ENCODE results near the gene RGSL1. TPM values are rescaled to one million over a fixed set of nuclear protein-coding genes. Genes with fewer than 3 reads are reported as not detected.

The RGSL1 gene
- total RNA-seq, 1 experiment from 2014 or later, result not detected

- H3K9me3 ChIP-seq (ENCODE audit: control insufficient read depth, insufficient read depth, low read depth, low read length), result no peaks in the 10 kb centered on the region
- H3K4me1 ChIP-seq (ENCODE audit: control insufficient read depth, insufficient read depth, low read length), result no peaks in the 10 kb centered on the region
- DNase-seq (ENCODE audit: low read depth, low spot score) (no peak), ATAC-seq (no peak)
- H3K36me3 ChIP-seq (ENCODE audit: control insufficient read depth, insufficient read depth, low read length), result no peaks in the 10 kb centered on the region
- no TSS peak for BruUV-seq (replicated peaks)
- H3K4me3 ChIP-seq (ENCODE audit: low read depth in 2 of 2, low read length in 2 of 2), result no peak overlapping the region
- ChIA-PET CTCF (no interaction called here), POLR2A (no interaction called here)
- intact Hi-C loops (cut with micrococcal nuclease; ENCODE audit: unreplicated experiment) (no loop called here), in situ Hi-C loops (cut with HindIII; ENCODE audit: low pct_unique_long_range_greater_than_20kb, low sequenced_read_pairs) (no loop called here)
- no peaks in the 10 kb centered on the region for H3K27me3 ChIP-seq (ENCODE audit: control insufficient read depth, insufficient read depth, low read length)
- TF ChIP-seq SIN3A (IDR thresholded peaks at IDR 0.05; ENCODE audit: borderline replicate concordance, insufficient read depth, low read depth, low read length) (no peak), TCF7L2 (IDR thresholded peaks at IDR 0.05; ENCODE audit: low read depth, low read length) (no peak), POLR2AphosphoS5 (IDR thresholded peaks at IDR 0.05; ENCODE audit: low read depth, low read length) (no peak)
- TF ChIP-seq, protein P1, sequence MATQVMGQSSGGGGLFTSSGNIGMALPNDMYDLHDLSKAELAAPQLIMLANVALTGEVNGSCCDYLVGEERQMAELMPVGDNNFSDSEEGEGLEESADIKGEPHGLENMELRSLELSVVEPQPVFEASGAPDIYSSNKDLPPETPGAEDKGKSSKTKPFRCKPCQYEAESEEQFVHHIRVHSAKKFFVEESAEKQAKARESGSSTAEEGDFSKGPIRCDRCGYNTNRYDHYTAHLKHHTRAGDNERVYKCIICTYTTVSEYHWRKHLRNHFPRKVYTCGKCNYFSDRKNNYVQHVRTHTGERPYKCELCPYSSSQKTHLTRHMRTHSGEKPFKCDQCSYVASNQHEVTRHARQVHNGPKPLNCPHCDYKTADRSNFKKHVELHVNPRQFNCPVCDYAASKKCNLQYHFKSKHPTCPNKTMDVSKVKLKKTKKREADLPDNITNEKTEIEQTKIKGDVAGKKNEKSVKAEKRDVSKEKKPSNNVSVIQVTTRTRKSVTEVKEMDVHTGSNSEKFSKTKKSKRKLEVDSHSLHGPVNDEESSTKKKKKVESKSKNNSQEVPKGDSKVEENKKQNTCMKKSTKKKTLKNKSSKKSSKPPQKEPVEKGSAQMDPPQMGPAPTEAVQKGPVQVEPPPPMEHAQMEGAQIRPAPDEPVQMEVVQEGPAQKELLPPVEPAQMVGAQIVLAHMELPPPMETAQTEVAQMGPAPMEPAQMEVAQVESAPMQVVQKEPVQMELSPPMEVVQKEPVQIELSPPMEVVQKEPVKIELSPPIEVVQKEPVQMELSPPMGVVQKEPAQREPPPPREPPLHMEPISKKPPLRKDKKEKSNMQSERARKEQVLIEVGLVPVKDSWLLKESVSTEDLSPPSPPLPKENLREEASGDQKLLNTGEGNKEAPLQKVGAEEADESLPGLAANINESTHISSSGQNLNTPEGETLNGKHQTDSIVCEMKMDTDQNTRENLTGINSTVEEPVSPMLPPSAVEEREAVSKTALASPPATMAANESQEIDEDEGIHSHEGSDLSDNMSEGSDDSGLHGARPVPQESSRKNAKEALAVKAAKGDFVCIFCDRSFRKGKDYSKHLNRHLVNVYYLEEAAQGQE (IDR thresholded peaks at IDR 0.05; ENCODE audit: insufficient read depth in 1 of 2, low read depth in 2 of 2, low read length in 1 of 2), result no peak
- TF ChIP-seq, protein P2, sequence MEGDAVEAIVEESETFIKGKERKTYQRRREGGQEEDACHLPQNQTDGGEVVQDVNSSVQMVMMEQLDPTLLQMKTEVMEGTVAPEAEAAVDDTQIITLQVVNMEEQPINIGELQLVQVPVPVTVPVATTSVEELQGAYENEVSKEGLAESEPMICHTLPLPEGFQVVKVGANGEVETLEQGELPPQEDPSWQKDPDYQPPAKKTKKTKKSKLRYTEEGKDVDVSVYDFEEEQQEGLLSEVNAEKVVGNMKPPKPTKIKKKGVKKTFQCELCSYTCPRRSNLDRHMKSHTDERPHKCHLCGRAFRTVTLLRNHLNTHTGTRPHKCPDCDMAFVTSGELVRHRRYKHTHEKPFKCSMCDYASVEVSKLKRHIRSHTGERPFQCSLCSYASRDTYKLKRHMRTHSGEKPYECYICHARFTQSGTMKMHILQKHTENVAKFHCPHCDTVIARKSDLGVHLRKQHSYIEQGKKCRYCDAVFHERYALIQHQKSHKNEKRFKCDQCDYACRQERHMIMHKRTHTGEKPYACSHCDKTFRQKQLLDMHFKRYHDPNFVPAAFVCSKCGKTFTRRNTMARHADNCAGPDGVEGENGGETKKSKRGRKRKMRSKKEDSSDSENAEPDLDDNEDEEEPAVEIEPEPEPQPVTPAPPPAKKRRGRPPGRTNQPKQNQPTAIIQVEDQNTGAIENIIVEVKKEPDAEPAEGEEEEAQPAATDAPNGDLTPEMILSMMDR (IDR thresholded peaks at IDR 0.05), result no peak
- no peak overlapping the region for H3K27ac ChIP-seq (ENCODE audit: low read length)
Measured at GRCh38 chr1:182564406-182565004, 114.6 kb downstream of the RGSL1 start.

DNA sequence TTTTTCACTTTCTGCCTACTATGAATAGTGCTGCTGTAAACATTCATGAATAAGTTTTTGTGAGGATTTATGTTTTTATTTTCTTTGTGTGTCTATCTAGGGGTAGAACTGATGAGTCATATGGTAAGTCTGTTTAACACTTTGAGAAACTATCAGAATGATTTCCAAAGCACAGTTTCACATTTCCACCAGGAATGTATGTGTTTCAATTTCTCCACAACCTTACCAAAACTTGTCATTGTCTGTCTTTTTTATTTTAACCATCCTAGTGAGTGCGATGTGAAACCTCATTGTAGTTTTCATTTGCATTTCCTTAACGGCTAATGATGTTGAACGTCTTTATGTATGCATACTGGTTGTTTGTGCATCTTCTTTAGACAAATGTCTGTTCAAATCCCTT lies 115.6 kb downstream of the RGSL1 start:
- Histone ChIP-seq H3K27me3 (ENCODE audit: control insufficient read depth, insufficient read depth, low read length) (no peaks in the 10 kb centered on the region), H3K4me3 (ENCODE audit: low read depth in 2 of 2, low read length in 2 of 2) (no peak overlapping the region), H3K36me3 (ENCODE audit: control insufficient read depth, insufficient read depth, low read length) (no peaks in the 10 kb centered on the region), H3K9me3 (ENCODE audit: control insufficient read depth, insufficient read depth, low read depth, low read length) (no peaks in the 10 kb centered on the region), H3K27ac (ENCODE audit: low read length) (no peak overlapping the region), H3K4me1 (ENCODE audit: control insufficient read depth, insufficient read depth, low read length) (no peaks in the 10 kb centered on the region)
- no TSS peak for BruUV-seq (replicated peaks)
- ATAC-seq (no peak), DNase-seq (ENCODE audit: low read depth, low spot score) (no peak)
- no peak for TF ChIP-seq POLR2AphosphoS5 (IDR thresholded peaks at IDR 0.05; ENCODE audit: low read depth, low read length)
- TF ChIP-seq, protein P2 (IDR thresholded peaks at IDR 0.05), result no peak
- ChIA-PET POLR2A (no interaction called here), CTCF (no interaction called here)
- in situ Hi-C loops (cut with HindIII; ENCODE audit: low pct_unique_long_range_greater_than_20kb, low sequenced_read_pairs), result no loop called here
- intact Hi-C loops (cut with micrococcal nuclease; ENCODE audit: unreplicated experiment), result no loop called here

All from Panc1 (cell line).